IMR-90 (cell line): ENCODE results near the gene LRRTM4.

Experiments used
- BHLHE40 ChIP-seq: fragments of 150-350 bp; IDR thresholded peaks from 2 replicates; pipeline ENCODE4 v1.6.1; 2016; ENCODE audit warnings: mild to moderate bottlenecking, low read depth, low read length
- FOS ChIP-seq: fragments of 150-350 bp; IDR thresholded peaks from 2 replicates; pipeline ENCODE4 v1.6.1; 2016; ENCODE audit warnings: low read depth, low read length
- MXI1 ChIP-seq: IDR thresholded peaks from 2 replicates; pipeline ENCODE4 v1.6.1; 2012; ENCODE audit warnings: low read depth, mild to moderate bottlenecking, low read length, moderate library complexity, borderline replicate concordance
- POLR2A ChIP-seq: IDR thresholded peaks from 2 replicates; pipeline ENCODE4 v1.6.1; 2012; ENCODE audit warnings: mild to moderate bottlenecking, low read depth, low read length
- RAD21 ChIP-seq: IDR thresholded peaks from 2 replicates; pipeline ENCODE4 v1.6.1; 2012; ENCODE audit warnings: low read length, improper control_type of control experiment
- RFX5 ChIP-seq: IDR thresholded peaks from 2 replicates; pipeline ENCODE4 v1.8.0; 2012; ENCODE audit warnings: low read depth, mild to moderate bottlenecking, low read length, moderate library complexity
- TF ChIP-seq, protein P1 (sequence below): conservative IDR thresholded peaks from 2 replicates; pipeline ENCODE4 v1.5.1; 2012; ENCODE audit warnings: mild to moderate bottlenecking, low read depth, low read length, improper control_type of control experiment

DNA sequence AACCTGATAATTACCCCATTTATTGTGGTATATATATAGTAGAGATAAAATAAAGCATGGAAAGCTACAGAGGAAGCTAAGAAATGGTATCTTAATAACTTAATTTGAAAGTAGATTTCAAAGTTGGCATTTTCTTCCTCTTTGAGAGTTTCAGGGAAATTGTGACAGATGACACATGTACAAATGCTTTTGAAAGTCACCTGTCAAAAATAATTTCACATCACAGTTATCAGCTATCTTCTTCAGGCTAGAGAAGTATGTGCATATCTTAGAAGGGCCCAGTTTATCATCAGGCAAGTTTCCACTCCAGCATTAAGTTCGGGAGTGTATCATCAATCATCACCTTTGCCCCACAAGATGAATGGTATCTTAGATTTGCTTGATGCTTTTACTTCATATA, 457.9 kb downstream of the LRRTM4 start:
- TF ChIP-seq, protein P1, sequence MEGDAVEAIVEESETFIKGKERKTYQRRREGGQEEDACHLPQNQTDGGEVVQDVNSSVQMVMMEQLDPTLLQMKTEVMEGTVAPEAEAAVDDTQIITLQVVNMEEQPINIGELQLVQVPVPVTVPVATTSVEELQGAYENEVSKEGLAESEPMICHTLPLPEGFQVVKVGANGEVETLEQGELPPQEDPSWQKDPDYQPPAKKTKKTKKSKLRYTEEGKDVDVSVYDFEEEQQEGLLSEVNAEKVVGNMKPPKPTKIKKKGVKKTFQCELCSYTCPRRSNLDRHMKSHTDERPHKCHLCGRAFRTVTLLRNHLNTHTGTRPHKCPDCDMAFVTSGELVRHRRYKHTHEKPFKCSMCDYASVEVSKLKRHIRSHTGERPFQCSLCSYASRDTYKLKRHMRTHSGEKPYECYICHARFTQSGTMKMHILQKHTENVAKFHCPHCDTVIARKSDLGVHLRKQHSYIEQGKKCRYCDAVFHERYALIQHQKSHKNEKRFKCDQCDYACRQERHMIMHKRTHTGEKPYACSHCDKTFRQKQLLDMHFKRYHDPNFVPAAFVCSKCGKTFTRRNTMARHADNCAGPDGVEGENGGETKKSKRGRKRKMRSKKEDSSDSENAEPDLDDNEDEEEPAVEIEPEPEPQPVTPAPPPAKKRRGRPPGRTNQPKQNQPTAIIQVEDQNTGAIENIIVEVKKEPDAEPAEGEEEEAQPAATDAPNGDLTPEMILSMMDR: no peak
- TF ChIP-seq POLR2A: no peak
- TF ChIP-seq FOS: no peak
- no peak for TF ChIP-seq RFX5
- no peak for TF ChIP-seq RAD21
- no peak for TF ChIP-seq MXI1
- TF ChIP-seq BHLHE40: no peak
